Osteocyte (in vitro differentiated cells): ENCODE measurements around the gene LYSMD3. TPM values are rescaled to one million over a fixed set of nuclear protein-coding genes. Genes with fewer than 3 reads are reported as not detected.
"Not testable (repeated sequence)": the region's sequence is repeated elsewhere in the genome, so short reads cannot be mapped to it uniquely, and the experiment has no call there.

ENCODE experiments used
- DNase-seq: peaks from one replicate; pipeline ENCODE4 v3.0.0; 2021; ENCODE audit warnings: mixed read lengths; ENCODE audit not compliant: unreplicated experiment; ENCODE audit errors: extremely low spot score
- H3K27ac Mint-ChIP-seq: one replicate; pipeline ENCODE4 v1.8.0; 2021; ENCODE audit warnings: mild to moderate bottlenecking, mixed read lengths; ENCODE audit not compliant: unreplicated experiment
- H3K27me3 Mint-ChIP-seq: one replicate; pipeline ENCODE4 v1.8.0; 2021; ENCODE audit warnings: mixed read lengths; ENCODE audit not compliant: unreplicated experiment
- H3K36me3 Mint-ChIP-seq: one replicate; pipeline ENCODE4 v1.8.0; 2021; ENCODE audit warnings: mixed read lengths; ENCODE audit not compliant: unreplicated experiment
- H3K4me1 Mint-ChIP-seq: one replicate; pipeline ENCODE4 v1.8.0; 2021; ENCODE audit warnings: mixed read lengths; ENCODE audit not compliant: unreplicated experiment
- H3K4me3 Mint-ChIP-seq: one replicate; pipeline ENCODE4 v1.8.0; 2021; ENCODE audit warnings: mild to moderate bottlenecking, moderate library complexity, mixed read lengths; ENCODE audit not compliant: unreplicated experiment
- H3K9me3 Mint-ChIP-seq: one replicate; pipeline ENCODE4 v1.8.0; 2021; ENCODE audit warnings: mixed read lengths; ENCODE audit not compliant: unreplicated experiment
- long read RNA-seq: library from polyadenylated mRNA; unstranded; transcript quantifications from one replicate; pipeline ENCODE4 v2.0.0, GENCODE V29; 2021
- total RNA-seq: library from RNA; stranded (reverse); gene quantifications from 2 replicates; pipeline ENCODE4 v1.2.1, GENCODE V29; 2021
- TF ChIP-seq, protein P1 (sequence below): fragments of 200-600 bp; sonication (generic); IDR thresholded peaks from 2 replicates; pipeline ENCODE4 v1.5.0; 2021; ENCODE audit warnings: antibody characterized with exemption, mild to moderate bottlenecking, moderate library complexity

LYSMD3 gene
- total RNA-seq, result 18.9 and 20.8 TPM in 2 replicates
- long read RNA-seq, full-length matches to known transcripts, result 53 of 68 reads
- long read RNA-seq, partial matches to known transcripts, result 3 of 68 reads
- long read RNA-seq, other reads (novel, unspliced or antisense), result 12 of 68 reads

DNA sequence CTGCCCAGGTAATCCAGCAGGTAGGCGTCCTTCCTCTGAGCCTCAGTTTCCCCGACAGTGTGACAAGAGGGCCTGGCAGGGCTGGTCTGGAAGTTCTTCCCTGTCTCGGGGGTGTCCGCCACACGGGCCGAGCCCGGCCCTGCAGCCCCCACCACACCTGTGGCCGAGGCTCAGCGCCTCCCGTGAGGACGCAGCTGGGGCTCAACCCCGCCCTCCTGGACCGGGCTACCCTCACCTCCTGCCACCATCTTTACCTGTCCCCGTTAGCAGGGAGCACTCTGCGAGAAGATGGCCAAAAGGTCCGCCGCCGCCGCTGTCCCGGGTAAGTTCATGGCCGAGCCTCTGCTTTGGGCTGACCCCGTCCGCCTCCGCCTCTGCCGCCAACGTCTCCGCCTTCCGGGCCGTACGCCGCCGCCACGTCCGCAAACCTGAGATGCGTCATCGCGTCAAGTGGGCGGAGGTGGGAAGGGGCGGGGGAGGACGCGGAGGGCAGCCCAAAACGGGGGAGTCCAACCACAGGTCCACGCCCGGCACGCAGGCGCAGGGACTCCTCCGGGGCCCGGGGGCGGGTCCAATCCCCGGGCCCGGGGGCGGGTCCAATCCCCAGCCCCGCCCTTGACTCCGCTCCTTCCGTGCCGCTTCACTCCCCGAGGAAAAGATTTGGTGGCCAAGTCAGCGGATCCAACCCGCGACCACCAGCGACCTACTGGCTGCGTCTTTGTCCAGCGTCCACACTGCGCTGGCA lies at the start of gene LYSMD3:
Gene LYSMD3 (minus strand): TSS at position 391 of the 745 bp plus-strand sequence. CDS start 4,295 bp downstream, outside the sequence.
- TF ChIP-seq, protein P1, sequence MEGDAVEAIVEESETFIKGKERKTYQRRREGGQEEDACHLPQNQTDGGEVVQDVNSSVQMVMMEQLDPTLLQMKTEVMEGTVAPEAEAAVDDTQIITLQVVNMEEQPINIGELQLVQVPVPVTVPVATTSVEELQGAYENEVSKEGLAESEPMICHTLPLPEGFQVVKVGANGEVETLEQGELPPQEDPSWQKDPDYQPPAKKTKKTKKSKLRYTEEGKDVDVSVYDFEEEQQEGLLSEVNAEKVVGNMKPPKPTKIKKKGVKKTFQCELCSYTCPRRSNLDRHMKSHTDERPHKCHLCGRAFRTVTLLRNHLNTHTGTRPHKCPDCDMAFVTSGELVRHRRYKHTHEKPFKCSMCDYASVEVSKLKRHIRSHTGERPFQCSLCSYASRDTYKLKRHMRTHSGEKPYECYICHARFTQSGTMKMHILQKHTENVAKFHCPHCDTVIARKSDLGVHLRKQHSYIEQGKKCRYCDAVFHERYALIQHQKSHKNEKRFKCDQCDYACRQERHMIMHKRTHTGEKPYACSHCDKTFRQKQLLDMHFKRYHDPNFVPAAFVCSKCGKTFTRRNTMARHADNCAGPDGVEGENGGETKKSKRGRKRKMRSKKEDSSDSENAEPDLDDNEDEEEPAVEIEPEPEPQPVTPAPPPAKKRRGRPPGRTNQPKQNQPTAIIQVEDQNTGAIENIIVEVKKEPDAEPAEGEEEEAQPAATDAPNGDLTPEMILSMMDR, result no peak
- Mint-ChIP-seq H3K27me3 (peaks cover 27% of the 10 kb centered on the region), H3K4me3 (peak within 1 kb of the TSS; percentile 99), H3K9me3 (no peaks in the 10 kb centered on the region), H3K27ac (peak within 1 kb of the TSS; percentile 93), H3K4me1 (peaks cover 28% of the 10 kb centered on the region), H3K36me3 (peaks cover 14% of the 10 kb centered on the region)
- peak; percentile 99 for DNase-seq

- not testable (repeated sequence) for DNase-seq, H3K9me3 Mint-ChIP-seq, H3K27ac Mint-ChIP-seq, H3K36me3 Mint-ChIP-seq, H3K4me3 Mint-ChIP-seq, H3K4me1 Mint-ChIP-seq
- peaks cover 27% of the 10 kb centered on the region for H3K27me3 Mint-ChIP-seq
Measured at GRCh38 chr5:90576566-90576965, 47.2 kb upstream of the LYSMD3 start.

GRCh38 chr5:90575712-90576111 lies 46.3 kb upstream of the LYSMD3 start:
- no peak overlapping the region for H3K4me3 Mint-ChIP-seq
- peaks cover 31% of the 10 kb centered on the region for H3K27me3 Mint-ChIP-seq
- TF ChIP-seq, protein P1, result no peak
- no peaks in the 10 kb centered on the region for H3K4me1 Mint-ChIP-seq
- H3K27ac Mint-ChIP-seq, result no peak overlapping the region
- DNase-seq, result no peak
- no peaks in the 10 kb centered on the region for H3K36me3 Mint-ChIP-seq
- H3K9me3 Mint-ChIP-seq, result peaks cover 4% of the 10 kb centered on the region

DNA sequence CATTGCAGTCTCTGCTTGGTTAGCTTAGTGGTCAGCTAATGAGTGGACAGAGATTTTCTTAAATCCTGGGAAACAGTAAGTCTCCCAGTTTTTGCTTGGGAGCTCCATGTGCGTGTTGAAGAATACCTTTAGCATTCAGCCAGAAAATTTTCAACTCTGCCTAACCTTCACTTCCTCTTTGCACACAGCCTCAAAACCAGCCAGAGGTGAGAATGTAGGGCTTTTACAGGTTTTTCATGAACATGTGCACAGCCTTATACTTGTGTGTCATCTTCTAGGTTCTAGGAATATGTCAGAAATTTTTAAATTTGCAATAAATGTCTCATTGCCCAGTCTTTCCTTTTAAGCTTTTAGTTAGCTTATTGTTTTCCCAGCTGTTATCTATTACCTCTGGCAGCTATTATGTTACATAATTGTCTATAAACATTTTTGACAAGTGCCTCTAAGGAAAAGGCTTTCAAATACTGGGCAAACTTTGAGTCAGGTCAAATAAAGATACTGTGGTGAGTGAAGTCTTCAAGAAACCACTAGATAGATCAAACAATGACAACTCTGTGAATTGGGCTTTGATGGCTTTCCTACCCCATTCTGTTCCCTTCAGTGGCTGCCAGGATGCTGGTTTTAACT lies 41.9 kb upstream of the LYSMD3 start:
- H3K4me1 Mint-ChIP-seq, result no peaks in the 10 kb centered on the region
- DNase-seq, result no peak
- no peak overlapping the region for H3K27ac Mint-ChIP-seq
- H3K27me3 Mint-ChIP-seq, result peaks cover 57% of the 10 kb centered on the region
- H3K4me3 Mint-ChIP-seq, result no peak overlapping the region
- H3K36me3 Mint-ChIP-seq, result no peaks in the 10 kb centered on the region
- TF ChIP-seq, protein P1, result no peak
- peaks cover 5% of the 10 kb centered on the region for H3K9me3 Mint-ChIP-seq

DNA sequence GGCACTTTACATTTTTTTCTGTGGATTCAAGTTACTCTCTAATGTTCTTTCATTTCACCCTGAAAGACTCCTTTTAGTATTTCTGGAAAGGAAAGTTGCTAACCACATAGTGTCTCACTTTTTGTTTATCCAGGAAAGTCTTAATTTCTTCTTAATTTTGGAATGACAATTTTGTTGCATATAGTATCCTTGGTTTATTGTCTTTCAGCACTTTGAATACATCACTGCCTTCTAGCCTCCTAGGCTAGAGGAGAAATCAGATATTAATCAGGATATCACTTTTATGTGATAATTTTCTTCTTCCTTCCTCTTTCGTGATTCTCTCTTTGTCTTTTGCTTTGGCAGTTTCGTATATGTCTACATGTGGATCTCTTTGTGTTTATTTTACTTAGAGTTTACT lies 40.6 kb upstream of the LYSMD3 start:
- peaks cover 68% of the 10 kb centered on the region for H3K27me3 Mint-ChIP-seq
- H3K27ac Mint-ChIP-seq, result no peak overlapping the region
- no peak overlapping the region for H3K4me3 Mint-ChIP-seq
- no peak for DNase-seq
- H3K4me1 Mint-ChIP-seq, result no peaks in the 10 kb centered on the region
- TF ChIP-seq, protein P1, result no peak
- H3K9me3 Mint-ChIP-seq, result peaks cover 5% of the 10 kb centered on the region
- H3K36me3 Mint-ChIP-seq, result no peaks in the 10 kb centered on the region
